HepG2 (cell line): Measurements from ENCODE around the gene ZNF554. TPM values are rescaled to one million over a fixed set of nuclear protein-coding genes. Genes with fewer than 3 reads are reported as not detected.

ENCODE experiments used
- ATAC-seq: fragments of 200-7000 bp; cut with Tn5 transposase; 3 replicates; pipeline ENCODE4 v1.9.1; 2020; ENCODE audit warnings: mild to moderate bottlenecking, moderate library complexity
- BruUV-seq: library from RNA; stranded (reverse); fragments of 400-500 nt; replicated peaks from 2 replicates; lab custom pipeline; 2021; lab: Mats Ljungman, UMichigan
- CTCF ChIA-PET: fragments of 300-600 bp; formaldehyde crosslinking; extraction: SDS; loops from one replicate; lab custom pipeline; 2021; ENCODE audit warnings: low total read pairs, inconsistent platforms, low intra/inter-chr PET ratio; lab: Yijun Ruan, JAX
- POLR2A ChIA-PET: fragments of 350-600 bp; sonication (Branson Sonifier 250); formaldehyde crosslinking; loops from one replicate; lab custom pipeline; 2020; ENCODE audit warnings: antibody characterized with exemption, inconsistent platforms; lab: Yijun Ruan, JAX
- DNase-seq: peaks from one replicate; pipeline ENCODE4 v3.0.0-alpha.2; 2015; ENCODE audit warnings: low spot score
- FAIRE-seq: peaks from 3 replicates; lab custom pipeline; 2011; peaks lifted over from hg19 to GRCh38; lab: Jason Lieb, UNC
- H2AFZ ChIP-seq: one replicate; pipeline ENCODE4 v1.6.1; 2011; ENCODE audit warnings: low read length, inconsistent platforms
- H3K27ac ChIP-seq: fragments of 300-600 bp; 3 replicates; pipeline ENCODE4 v1.8.0; 2011; ENCODE audit warnings: mixed run types, mild to moderate bottlenecking, mixed read lengths, low read length, inconsistent platforms; ENCODE audit not compliant: insufficient read depth; ENCODE audit errors: extremely low read length
- H3K27me3 ChIP-seq, 2 experiments: fragments of 200-600 bp in 1 of 2; 2 replicates in 1 of 2; 3 replicates in 1 of 2; pipeline versions ENCODE4 v1.6.0 to v1.8.0; 2011; ENCODE audit warnings: low read length in 2 of 2, mild to moderate bottlenecking in 2 of 2, moderate library complexity in 2 of 2, inconsistent platforms in 1 of 2; ENCODE audit not compliant: insufficient read depth in 2 of 2, control insufficient read depth in 1 of 2
- H3K36me3 ChIP-seq, 2 experiments: fragments of 200-600 bp in 1 of 2; replicated peaks in 1 of 2; 2 replicates in 1 of 2; 3 replicates in 1 of 2; pipeline versions ENCODE4 v1.5.1 to v1.8.0; 2011; ENCODE audit warnings: low read length in 2 of 2, inconsistent platforms in 1 of 2; ENCODE audit not compliant: insufficient read depth in 2 of 2, control insufficient read depth in 1 of 2
- H3K4me1 ChIP-seq: 2 replicates; pipeline ENCODE4 v1.5.1; 2012; ENCODE audit warnings: low read length, inconsistent platforms; ENCODE audit not compliant: insufficient read depth
- H3K4me2 ChIP-seq: 2 replicates; pipeline ENCODE4 v1.6.0; 2011; ENCODE audit warnings: low read depth, low read length, inconsistent platforms
- H3K4me3 ChIP-seq, 3 experiments: fragments of 200-600 bp in 1 of 3; sonication (generic), shearing (Covaris generic) in 1 of 3; replicated peaks in 1 of 3; 2 replicates each; pipeline ENCODE4 v1.5.1; 2011 to 2016; ENCODE audit warnings: low read length in 3 of 3, inconsistent platforms in 2 of 3, low read depth in 2 of 3, mild to moderate bottlenecking in 2 of 3, control low read depth in 1 of 3, mixed read lengths in 1 of 3; ENCODE audit not compliant: insufficient read depth in 1 of 3
- H3K79me2 ChIP-seq: one replicate; pipeline ENCODE4 v1.6.1; 2011; ENCODE audit warnings: low read length, inconsistent platforms; ENCODE audit not compliant: insufficient read depth
- H3K9ac ChIP-seq: 2 replicates; pipeline ENCODE4 v1.6.0; 2011; ENCODE audit warnings: mild to moderate bottlenecking, low read depth, low read length, inconsistent platforms; ENCODE audit not compliant: insufficient read depth
- H3K9me3 ChIP-seq: 2 replicates; pipeline ENCODE4 v1.5.1; 2012; ENCODE audit warnings: mild to moderate bottlenecking, low read length
- H4K20me1 ChIP-seq: 2 replicates; pipeline ENCODE4 v1.6.0; 2011; ENCODE audit warnings: inconsistent platforms, mild to moderate bottlenecking, low read length, moderate library complexity; ENCODE audit not compliant: insufficient read depth
- AGO2 ChIP-seq: fragments of 200-400 bp; formaldehyde crosslinking; optimal IDR thresholded peaks from 2 replicates; pipeline ENCODE3; 2017; ENCODE audit warnings: mild to moderate bottlenecking, low read depth, low read length, moderate library complexity
- ARID3A ChIP-seq: IDR thresholded peaks from 2 replicates; pipeline ENCODE4 v1.6.1; 2012; ENCODE audit warnings: low read depth, low read length, improper control_type of control experiment
- ATF7 ChIP-seq, 2 experiments: fragments of 450-650 bp in 1 of 2; sonication (generic) in 1 of 2; formaldehyde crosslinking in 1 of 2; IDR thresholded peaks; 2 replicates each; pipeline versions ENCODE4 v1.4.0 to v1.6.1; 2016 to 2020; ENCODE audit warnings: antibody characterized with exemption in 1 of 2, mild to moderate bottlenecking in 1 of 2, missing genetic modification reagents in 1 of 2
- CEBPB ChIP-seq: IDR thresholded peaks from 2 replicates; pipeline ENCODE4 v1.6.1; 2011; ENCODE audit warnings: low read depth, low read length, improper control_type of control experiment, borderline replicate concordance
- CEBPG ChIP-seq: IDR thresholded peaks from 2 replicates; pipeline ENCODE4 v1.6.1; 2016
- KMT2A ChIP-seq: sonication (generic); formaldehyde crosslinking; IDR thresholded peaks from 2 replicates; pipeline ENCODE4 v1.4.0; 2020; ENCODE audit warnings: missing genetic modification reagents
- NCOR1 ChIP-seq: fragments of 200-600 bp; sonication (generic); IDR thresholded peaks from 2 replicates; pipeline ENCODE4 v1.7.0; 2017; ENCODE audit warnings: antibody characterized with exemption, low read length, borderline replicate concordance
- PITX1 ChIP-seq: sonication (generic); formaldehyde crosslinking; IDR thresholded peaks from 2 replicates; pipeline ENCODE4 v1.5.1; 2020; ENCODE audit warnings: mild to moderate bottlenecking, missing genetic modification reagents
- PRDM15 ChIP-seq: sonication (generic); formaldehyde crosslinking; IDR thresholded peaks from 2 replicates; pipeline ENCODE4 v1.4.0; 2020; ENCODE audit warnings: missing genetic modification reagents
- ZBTB8A ChIP-seq: sonication (generic); formaldehyde crosslinking; IDR thresholded peaks from 2 replicates; pipeline ENCODE4 v1.4.0; 2020; ENCODE audit warnings: mild to moderate bottlenecking, low read depth, missing genetic modification reagents, borderline replicate concordance
- ZKSCAN1 ChIP-seq: fragments of 150-350 bp; IDR thresholded peaks from 2 replicates; pipeline ENCODE4 v1.6.1; 2014; ENCODE audit warnings: low read length
- ZXDC ChIP-seq: sonication (generic); formaldehyde crosslinking; IDR thresholded peaks from 2 replicates; pipeline ENCODE4 v1.5.0; 2020; ENCODE audit warnings: mild to moderate bottlenecking, missing genetic modification reagents
- WGBS: methylation state at CpG from one replicate; pipeline ENCODE4 v1.1.6; 2017; ENCODE audit warnings: low lambda C conversion rate; 5-methylcytosine and 5-hydroxymethylcytosine counted together
- in situ Hi-C: cut with HindIII; loops from 2 replicates; pipeline ENCODE4 v1.10.0; 2017; ENCODE audit warnings: low pct_unique_long_range_greater_than_20kb; ENCODE audit not compliant: extremely low pct_ligation_motif_present
- intact Hi-C: fragments of 100-400 bp; cut with micrococcal nuclease; formaldehyde crosslinking; loops from one replicate; pipeline ENCODE4 v1.10.0; 2022; ENCODE audit not compliant: unreplicated experiment
- polyA plus RNA-seq, 8 experiments: library from polyadenylated mRNA; depleted of rRNA in 3 of 8; stranded (reverse) in 7 of 8; unstranded in 1 of 8; fragments of >200 nt; fragmentation: Illumina TruSeq in 4 of 8; extraction: Trizol in 4 of 8; gene quantifications; 2 replicates each; pipeline versions ENCODE4 v1.2.1 to v1.2.3, GENCODE V29; 2011 to 2016; ENCODE audit warnings: low read depth in 4 of 8, missing spikeins in 1 of 8, mixed read lengths in 1 of 8; ENCODE audit not compliant: insufficient read depth in 1 of 8
- total RNA-seq, 5 experiments: library from RNA; depleted of rRNA; stranded (reverse); fragments of >200 nt; fragmentation: Illumina TruSeq; extraction: Trizol; gene quantifications; 2 replicates each; pipeline ENCODE4 v1.2.3, GENCODE V29; 2016; ENCODE audit warnings: low read depth in 1 of 5

Gene ZNF554
- total and polyA plus RNA-seq, 2 of the 13 experiments (the other 11 are each of a cell fraction or from before 2014, with no cell fraction given) = 2.2 to 2.7 TPM

- H3K36me3 ChIP-seq = peaks cover 2 to 16% of the 10 kb centered on the region in 2 experiments; a peak in 4 of 5 replicates
- H3K4me3 ChIP-seq = peak overlapping the region; percentile 41 to 67 (median 58); a peak in 5 of 6 replicates
- H3K9ac ChIP-seq = peak overlapping the region; percentile 83
- no peaks in the 10 kb centered on the region for H3K27me3 ChIP-seq
- H3K79me2 ChIP-seq = peaks cover 85% of the 10 kb centered on the region
- H3K4me2 ChIP-seq = peak overlapping the region; percentile 87
- POLR2A ChIA-PET = interaction anchor here (0.6 to 1.4 kb wide), 7 partner anchors 8 to 175 kb away, joined by 3 to 6 read pairs (median 4); partner anchors contain the start of genes SGTA, THOP1, ZNF556 and ZNF57
- peak; percentile 88 for DNase-seq
- intact Hi-C loops = no loop called here
- H3K4me1 ChIP-seq = peaks cover 46% of the 10 kb centered on the region
- peak overlapping the region; percentile 85 for H3K27ac ChIP-seq
- CTCF ChIA-PET = no interaction called here
- BruUV-seq = no TSS peak
- H2AFZ ChIP-seq = no peak overlapping the region
- WGBS = 41% methylated on average over 22 of the region's 29 CpGs
- peaks cover 12% of the 10 kb centered on the region for H4K20me1 ChIP-seq
- H3K9me3 ChIP-seq = no peaks in the 10 kb centered on the region
- FAIRE-seq = peak; percentile 90
- in situ Hi-C loops = no loop called here
- ATAC-seq = peak; percentile 86
- TF ChIP-seq KMT2A = peak; percentile 80
- TF ChIP-seq ATF7 (IDR thresholded peaks at IDR 0.05) = peak; percentile 99
- TF ChIP-seq ATF7 (CRISPR knock-in tag; IDR thresholded peaks at IDR 0.05) = peak; percentile 88
- peak; percentile 61; the same call in 1 of the 2 replicates for TF ChIP-seq CEBPB
- no peak for TF ChIP-seq AGO2
- no peak for TF ChIP-seq PRDM15
- TF ChIP-seq ARID3A = no peak
- TF ChIP-seq ZBTB8A (CRISPR knock-in tag) = no peak
- TF ChIP-seq ZXDC (CRISPR knock-in tag) = no peak
- peak; percentile 41; the same call in 1 of the 2 replicates for TF ChIP-seq NCOR1
- TF ChIP-seq PITX1 (CRISPR knock-in tag) = no peak
- TF ChIP-seq CEBPG = 0 out of 2 replicates have a peak, but pooled peaks have one; percentile 1
- TF ChIP-seq ZKSCAN1 = no peak
Measured at GRCh38 chr19:2775556-2776430, 43.9 kb upstream of the ZNF554 start.
